NCI-H1417 (cell line): ENCODE results near the gene HEXIM1.

Experiments used
- DNase-seq, 3 experiments: peaks; one replicate each; lab custom pipeline; 2025; lab: John Stamatoyannopoulos, UW

HEXIM1 gene

GRCh38 chr17:45172232-45172540, 23.9 kb downstream of the HEXIM1 start:
- no peak for DNase-seq

GRCh38 chr17:45172541-45173286, 24.4 kb downstream of the HEXIM1 start:
- DNase-seq: peak in 2 of 3 experiments; percentile 45 to 65

- no peak for DNase-seq
Observed at GRCh38 chr17:45175759-45176115, 27.5 kb downstream of the HEXIM1 start.

- DNase-seq: no peak
Observed at GRCh38 chr17:45177563-45177962, 29.3 kb downstream of the HEXIM1 start.

- DNase-seq: no peak
Observed at GRCh38 chr17:45184144-45184543, 35.9 kb downstream of the HEXIM1 start.

GRCh38 chr17:45186801-45187354, 38.6 kb downstream of the HEXIM1 start:
- DNase-seq: no peak

GRCh38 chr17:45189009-45189408, 40.7 kb downstream of the HEXIM1 start:
- DNase-seq: no peak

- DNase-seq: peak in 1 of 3 experiments; percentile 29
Observed at GRCh38 chr17:45190503-45191255, 42.4 kb downstream of the HEXIM1 start.

- no peak for DNase-seq
Observed at GRCh38 chr17:45195424-45195823, 47.1 kb downstream of the HEXIM1 start.

- DNase-seq: no peak
Observed at GRCh38 chr17:45197108-45197507, 48.8 kb downstream of the HEXIM1 start.

GRCh38 chr17:45197555-45198334, 49.5 kb downstream of the HEXIM1 start:
- peak; percentile 71 to 91 (median 81) for DNase-seq

- no peak for DNase-seq
Observed at GRCh38 chr17:45200701-45201100, 52.4 kb downstream of the HEXIM1 start.

GRCh38 chr17:45201457-45201856, 53.2 kb downstream of the HEXIM1 start:
- no peak for DNase-seq
